GM06990 (cell line): ENCODE results near the gene CDH8.

Experiments used
- DNase-seq: peaks from one replicate; pipeline ENCODE4 v3.0.0-alpha.2; 2011; ENCODE audit not compliant: insufficient read length; ENCODE audit errors: extremely low read depth
- H3K27me3 ChIP-seq: replicated peaks from 2 replicates; pipeline ENCODE4 v1.6.0; 2011; ENCODE audit warnings: low read length; ENCODE audit not compliant: control insufficient read depth, insufficient read depth
- H3K36me3 ChIP-seq: 2 replicates; pipeline ENCODE4 v1.5.1; 2011; ENCODE audit warnings: low read length; ENCODE audit not compliant: control insufficient read depth, insufficient read depth
- H3K4me3 ChIP-seq: replicated peaks from 2 replicates; pipeline ENCODE4 v1.5.1; 2011; ENCODE audit warnings: low read depth, mild to moderate bottlenecking, control low read depth, low read length
- TF ChIP-seq, protein P1 (sequence below): IDR thresholded peaks from 2 replicates; pipeline ENCODE4 v1.5.1; 2011; ENCODE audit warnings: low read length, control low read depth, mild to moderate bottlenecking, inconsistent platforms; ENCODE audit not compliant: insufficient read depth, poor library complexity, severe bottlenecking

The CDH8 gene

GRCh38 chr16:61877436-61877835, 158.8 kb downstream of the CDH8 start:
- Histone ChIP-seq H3K36me3 (no peaks in the 10 kb centered on the region), H3K4me3 (no peak overlapping the region), H3K27me3 (no peaks in the 10 kb centered on the region)
- TF ChIP-seq, protein P1, sequence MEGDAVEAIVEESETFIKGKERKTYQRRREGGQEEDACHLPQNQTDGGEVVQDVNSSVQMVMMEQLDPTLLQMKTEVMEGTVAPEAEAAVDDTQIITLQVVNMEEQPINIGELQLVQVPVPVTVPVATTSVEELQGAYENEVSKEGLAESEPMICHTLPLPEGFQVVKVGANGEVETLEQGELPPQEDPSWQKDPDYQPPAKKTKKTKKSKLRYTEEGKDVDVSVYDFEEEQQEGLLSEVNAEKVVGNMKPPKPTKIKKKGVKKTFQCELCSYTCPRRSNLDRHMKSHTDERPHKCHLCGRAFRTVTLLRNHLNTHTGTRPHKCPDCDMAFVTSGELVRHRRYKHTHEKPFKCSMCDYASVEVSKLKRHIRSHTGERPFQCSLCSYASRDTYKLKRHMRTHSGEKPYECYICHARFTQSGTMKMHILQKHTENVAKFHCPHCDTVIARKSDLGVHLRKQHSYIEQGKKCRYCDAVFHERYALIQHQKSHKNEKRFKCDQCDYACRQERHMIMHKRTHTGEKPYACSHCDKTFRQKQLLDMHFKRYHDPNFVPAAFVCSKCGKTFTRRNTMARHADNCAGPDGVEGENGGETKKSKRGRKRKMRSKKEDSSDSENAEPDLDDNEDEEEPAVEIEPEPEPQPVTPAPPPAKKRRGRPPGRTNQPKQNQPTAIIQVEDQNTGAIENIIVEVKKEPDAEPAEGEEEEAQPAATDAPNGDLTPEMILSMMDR: no peak
- no peak for DNase-seq

DNA sequence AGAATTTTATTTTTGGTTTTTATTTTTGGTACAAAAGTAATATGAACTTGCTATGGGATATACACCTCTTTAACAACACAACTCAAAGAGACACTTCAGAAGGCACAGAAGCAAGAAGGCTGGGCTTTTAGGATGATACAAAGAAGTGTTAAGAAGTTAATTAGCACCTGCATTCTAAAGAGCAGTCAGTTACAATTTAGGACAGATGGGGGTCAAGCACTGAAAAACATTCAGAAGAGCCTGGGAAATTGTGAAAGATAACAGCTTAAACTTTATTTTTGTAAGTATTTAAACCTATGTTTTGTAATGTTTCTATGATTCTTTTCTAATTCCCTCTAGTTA, 163.5 kb downstream of the CDH8 start:
- TF ChIP-seq, protein P1: no peak
- no peak overlapping the region for H3K4me3 ChIP-seq

DNA sequence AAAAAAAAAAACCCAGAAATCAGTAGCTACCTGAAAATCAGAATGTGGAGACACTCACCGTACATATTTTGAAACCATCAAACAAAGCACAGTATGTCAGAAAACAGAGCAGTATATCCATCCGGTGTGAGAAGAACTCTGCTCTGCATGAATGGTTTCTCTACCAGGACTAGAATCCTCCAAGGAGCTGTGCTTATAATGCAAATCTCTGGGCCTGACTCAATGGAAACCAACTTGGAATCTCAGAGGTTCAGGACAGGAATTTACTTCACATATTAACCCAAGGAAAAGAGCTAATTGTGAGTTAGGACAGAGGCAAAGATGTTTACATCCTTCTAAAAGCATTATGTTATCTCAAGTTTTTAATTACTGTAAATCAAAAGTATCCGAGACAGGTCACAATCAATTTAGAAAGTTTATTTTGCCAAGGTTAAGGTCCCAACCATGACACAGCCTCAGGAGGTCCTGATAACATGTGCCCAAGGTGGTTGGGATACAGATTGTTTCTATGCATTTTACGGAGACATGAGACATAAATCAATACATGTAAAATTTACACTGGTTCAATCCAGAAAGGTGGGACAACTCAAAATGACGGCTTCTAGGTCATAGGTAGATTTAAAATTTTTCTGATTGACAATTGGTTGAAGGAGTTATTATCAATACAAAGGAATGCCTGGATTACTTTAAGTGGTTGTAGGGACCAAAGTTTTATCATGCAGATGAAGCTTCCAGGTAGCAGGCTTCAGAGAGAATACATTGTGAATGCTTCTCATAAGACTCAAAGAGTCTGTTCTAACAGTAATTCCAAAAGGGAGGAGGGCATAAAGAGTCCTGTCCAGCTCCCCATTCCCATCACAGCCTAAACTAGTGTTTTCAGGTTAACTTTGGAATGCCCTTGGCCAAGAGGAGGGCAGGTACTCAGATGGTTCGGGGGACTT, 164.1 kb downstream of the CDH8 start:
- H3K27me3 ChIP-seq: no peaks in the 10 kb centered on the region
- H3K4me3 ChIP-seq: no peak overlapping the region
- no peaks in the 10 kb centered on the region for H3K36me3 ChIP-seq
- DNase-seq: no peak
- TF ChIP-seq, protein P1: no peak

More for the DNA sequence above, 163.5 kb downstream of the CDH8 start:
- no peak for DNase-seq
- no peaks in the 10 kb centered on the region for H3K27me3 ChIP-seq
- H3K36me3 ChIP-seq: no peaks in the 10 kb centered on the region

- no peak for DNase-seq
- Histone ChIP-seq H3K4me3 (no peak overlapping the region), H3K27me3 (no peaks in the 10 kb centered on the region), H3K36me3 (no peaks in the 10 kb centered on the region)
- TF ChIP-seq, protein P1: no peak
Observed at GRCh38 chr16:61862221-61863155, 173.8 kb downstream of the CDH8 start.

GRCh38 chr16:61858988-61859387, 177.2 kb downstream of the CDH8 start:
- DNase-seq: no peak
- TF ChIP-seq, protein P1: no peak
- no peak overlapping the region for H3K4me3 ChIP-seq
- H3K36me3 ChIP-seq: no peaks in the 10 kb centered on the region
- H3K27me3 ChIP-seq: no peaks in the 10 kb centered on the region
